H1 (cell line): Measurements from ENCODE around the gene CHAC1. TPM values are rescaled to one million over a fixed set of nuclear protein-coding genes. Genes with fewer than 3 reads are reported as not detected.
A peak's percentile ranks its signal among the peaks of the same experiment; 100 is the strongest.

Experiments
- CTCF ChIA-PET: fragments of 300-600 bp; sonication (Branson Sonifier 250); formaldehyde crosslinking; loops from one replicate; lab custom pipeline; 2021; ENCODE audit not compliant: partially characterized antibody; lab: Charles Lee
- POLR2A ChIA-PET: fragments of 300-600 bp; sonication (Branson Sonifier 250); formaldehyde crosslinking; loops from one replicate; lab custom pipeline; 2021; ENCODE audit warnings: inconsistent platforms; ENCODE audit not compliant: partially characterized antibody; lab: Charles Lee
- DNase-seq, 2 experiments: peaks; one replicate each; pipeline versions ENCODE4 v3.0.0 to v3.0.0-alpha.2; 2010 to 2022; ENCODE audit warnings: low spot score in 2 of 2, low read depth in 1 of 2, mixed read lengths in 1 of 2
- FAIRE-seq: peaks from 2 replicates; lab custom pipeline; 2011; peaks lifted over from hg19 to GRCh38; lab: Jason Lieb, UNC
- H2AFZ ChIP-seq: 2 replicates; pipeline ENCODE4 v1.8.1; 2012; ENCODE audit warnings: low read length, inconsistent platforms
- H2AK5ac ChIP-seq: 2 replicates; pipeline ENCODE4 v1.6.1; 2013; ENCODE audit warnings: low read depth, low read length
- H2BK120ac ChIP-seq: replicated peaks from 2 replicates; pipeline ENCODE3; 2013; ENCODE audit warnings: low read depth, low read length, inconsistent platforms
- H2BK12ac ChIP-seq: 2 replicates; pipeline ENCODE4 v1.6.1; 2013; ENCODE audit warnings: low read depth, low read length
- H2BK15ac ChIP-seq: 2 replicates; pipeline ENCODE4 v1.6.1; 2013; ENCODE audit warnings: low read length
- H2BK20ac ChIP-seq: 2 replicates; pipeline ENCODE4 v1.6.1; 2013; ENCODE audit warnings: low read length
- H2BK5ac ChIP-seq: 2 replicates; pipeline ENCODE4 v1.6.1; 2013; ENCODE audit warnings: low read depth, low read length
- H3K14ac ChIP-seq: 2 replicates; pipeline ENCODE4 v1.6.1; 2013; ENCODE audit warnings: inconsistent platforms; ENCODE audit not compliant: insufficient read length
- H3K18ac ChIP-seq: 2 replicates; pipeline ENCODE4 v1.6.1; 2013; ENCODE audit warnings: low read length; ENCODE audit errors: extremely low read depth
- H3K23ac ChIP-seq: 2 replicates; pipeline ENCODE4 v1.6.1; 2013; ENCODE audit warnings: inconsistent platforms; ENCODE audit not compliant: insufficient read length
- H3K23me2 ChIP-seq: 2 replicates; pipeline ENCODE4 v1.6.1; 2013; ENCODE audit warnings: low read depth, low read length
- H3K27ac ChIP-seq: 2 replicates; pipeline ENCODE4 v1.6.1; 2011; ENCODE audit warnings: low read depth, low read length, inconsistent platforms
- H3K27me3 ChIP-seq, 4 experiments: replicated peaks in 1 of 4; 1 replicate in 1 of 4; 2 replicates in 3 of 4; pipeline versions ENCODE4 v1.6.1 to v1.8.1; 2011 to 2013; ENCODE audit warnings: low read length in 3 of 4, mild to moderate bottlenecking in 3 of 4, inconsistent platforms in 2 of 4, mixed read lengths in 2 of 4, moderate library complexity in 1 of 4; ENCODE audit not compliant: control insufficient read depth in 3 of 4, insufficient read depth in 3 of 4; ENCODE audit errors: extremely low read depth in 1 of 4
- H3K36me3 ChIP-seq, 4 experiments: 2 replicates each; pipeline versions ENCODE4 v1.6.1 to v1.8.1; 2011 to 2013; ENCODE audit warnings: mild to moderate bottlenecking in 4 of 4, low read length in 3 of 4, moderate library complexity in 2 of 4, control low read depth in 1 of 4, inconsistent platforms in 1 of 4; ENCODE audit not compliant: insufficient read depth in 4 of 4, control insufficient read depth in 2 of 4
- H3K4ac ChIP-seq: replicated peaks from 2 replicates; pipeline ENCODE3; 2013; ENCODE audit warnings: low read length, low read depth, mixed read lengths, inconsistent platforms; ENCODE audit not compliant: insufficient read length
- H3K4me1 ChIP-seq, 4 experiments: replicated peaks in 1 of 4; 1 replicate in 1 of 4; 2 replicates in 3 of 4; pipeline versions ENCODE4 v1.6.1 to v1.8.1; 2011 to 2013; ENCODE audit warnings: low read length in 3 of 4, inconsistent platforms in 2 of 4, mixed read lengths in 1 of 4; ENCODE audit not compliant: insufficient read depth in 4 of 4, control insufficient read depth in 3 of 4
- H3K4me2 ChIP-seq, 2 experiments: 2 replicates each; pipeline versions ENCODE4 v1.6.1 to v1.8.1; 2011 to 2013; ENCODE audit warnings: low read depth in 2 of 2, low read length in 2 of 2, control low read depth in 1 of 2, inconsistent platforms in 1 of 2, mild to moderate bottlenecking in 1 of 2; ENCODE audit not compliant: insufficient read depth in 1 of 2
- H3K4me3 ChIP-seq, 4 experiments: fragments of 200-600, 300-600 bp in 1 of 4; sonication (generic), shearing (Covaris generic), sonication (Bioruptor Twin) in 1 of 4; 2 replicates each; pipeline versions ENCODE4 v1.5.1 to v1.8.1; 2011 to 2016; ENCODE audit warnings: low read length in 4 of 4, low read depth in 3 of 4, control low read depth in 2 of 4, inconsistent platforms in 2 of 4, mild to moderate bottlenecking in 2 of 4, mixed read lengths in 1 of 4, moderate library complexity in 1 of 4; ENCODE audit not compliant: insufficient read depth in 2 of 4; ENCODE audit errors: extremely low read depth in 1 of 4
- H3K56ac ChIP-seq: replicated peaks from 2 replicates; pipeline ENCODE3; 2013; ENCODE audit warnings: low read depth, mild to moderate bottlenecking, mixed read lengths, low read length, inconsistent platforms; ENCODE audit not compliant: insufficient read length
- H3K79me1 ChIP-seq: 2 replicates; pipeline ENCODE4 v1.6.1; 2013; ENCODE audit warnings: low read depth, low read length, control low read depth
- H3K79me2 ChIP-seq, 2 experiments: 2 replicates each; pipeline versions ENCODE4 v1.6.1 to v1.8.1; 2012 to 2013; ENCODE audit warnings: low read length in 2 of 2, mild to moderate bottlenecking in 2 of 2, inconsistent platforms in 1 of 2; ENCODE audit not compliant: insufficient read depth in 2 of 2, control insufficient read depth in 1 of 2
- H3K9ac ChIP-seq, 4 experiments: replicated peaks in 1 of 4; 1 replicate in 1 of 4; 2 replicates in 3 of 4; pipeline versions ENCODE4 v1.6.1 to v1.8.1; 2011 to 2013; ENCODE audit warnings: low read depth in 3 of 4, low read length in 3 of 4, control low read depth in 2 of 4, mild to moderate bottlenecking in 2 of 4, moderate library complexity in 2 of 4, inconsistent platforms in 1 of 4; ENCODE audit errors: extremely low read depth in 1 of 4
- H3K9me3 ChIP-seq, 2 experiments: 2 replicates each; pipeline versions ENCODE4 v1.6.1 to v1.8.1; 2012 to 2013; ENCODE audit warnings: mild to moderate bottlenecking in 2 of 2, moderate library complexity in 2 of 2, control low read depth in 1 of 2, inconsistent platforms in 1 of 2, low read depth in 1 of 2, low read length in 1 of 2, mixed read lengths in 1 of 2; ENCODE audit not compliant: insufficient read depth in 2 of 2
- H4K20me1 ChIP-seq, 2 experiments: replicated peaks in 1 of 2; 2 replicates each; pipeline versions ENCODE3 to v1.8.1; 2011 to 2013; ENCODE audit warnings: inconsistent platforms in 2 of 2, low read length in 2 of 2, mild to moderate bottlenecking in 1 of 2; ENCODE audit not compliant: insufficient read depth in 2 of 2, control insufficient read depth in 1 of 2
- H4K5ac ChIP-seq: 2 replicates; pipeline ENCODE4 v1.6.1; 2013; ENCODE audit warnings: low read length, low read depth, mixed read lengths, inconsistent platforms; ENCODE audit not compliant: insufficient read length
- H4K8ac ChIP-seq: 2 replicates; pipeline ENCODE4 v1.8.0; 2013; ENCODE audit warnings: mild to moderate bottlenecking, moderate library complexity, low read length, inconsistent platforms; ENCODE audit not compliant: insufficient read depth; ENCODE audit errors: extremely low read depth
- H4K91ac ChIP-seq: replicated peaks from 2 replicates; pipeline ENCODE3; 2013; ENCODE audit warnings: low read length, mixed read lengths, inconsistent platforms; ENCODE audit not compliant: insufficient read length
- BACH1 ChIP-seq: IDR thresholded peaks from 2 replicates; pipeline ENCODE4 v1.6.1; 2012; ENCODE audit warnings: low read length, improper control_type of control experiment
- CEBPB ChIP-seq: IDR thresholded peaks from 2 replicates; pipeline ENCODE4 v1.6.1; 2012; ENCODE audit warnings: low read depth, low read length
- CHD2 ChIP-seq: IDR thresholded peaks from 2 replicates; pipeline ENCODE4 v1.6.1; 2012; ENCODE audit warnings: low read length, improper control_type of control experiment
- NANOG ChIP-seq: IDR thresholded peaks from 2 replicates; pipeline ENCODE4 v1.6.1; 2011; ENCODE audit warnings: low read length, low read depth, mild to moderate bottlenecking, inconsistent platforms; ENCODE audit not compliant: insufficient read depth, poor library complexity, severe bottlenecking
- NRF1 ChIP-seq: IDR thresholded peaks from 2 replicates; pipeline ENCODE4 v1.6.1; 2011; ENCODE audit warnings: mild to moderate bottlenecking, low read depth, low read length, improper control_type of control experiment
- POLR2AphosphoS5 ChIP-seq: IDR thresholded peaks from 2 replicates; pipeline ENCODE4 v1.6.1; 2011; ENCODE audit warnings: low read depth, low read length
- SAP30 ChIP-seq: fragments of 300-600 bp; sonication (generic); IDR thresholded peaks from 2 replicates; pipeline ENCODE4 v1.7.1; 2012; ENCODE audit warnings: low read length, moderate library complexity, mild to moderate bottlenecking, inconsistent platforms; ENCODE audit not compliant: insufficient read depth, insufficient replicate concordance
- TBP ChIP-seq: IDR thresholded peaks from 2 replicates; pipeline ENCODE4 v1.6.1; 2011; ENCODE audit warnings: low read depth, low read length, improper control_type of control experiment
- TCF12 ChIP-seq: IDR thresholded peaks from 2 replicates; pipeline ENCODE4 v1.6.1; 2011; ENCODE audit warnings: low read depth, mild to moderate bottlenecking, low read length
- WGBS, 2 experiments: shearing (Covaris generic) in 1 of 2; methylation state at CpG; one replicate each; pipeline versions ENCODE4 v1.1.6 to v1.1.7; 2013 to 2015; ENCODE audit warnings: low lambda C conversion rate in 2 of 2, mixed read lengths in 2 of 2, inconsistent platforms in 1 of 2, low coverage in 1 of 2, missing lambda C conversion rate in 1 of 2; ENCODE audit not compliant: insufficient replicate concordance in 2 of 2, insufficient coverage in 1 of 2, insufficient read length in 1 of 2; ENCODE audit errors: extremely low coverage in 1 of 2, missing lambda C conversion rate in 1 of 2; 5-methylcytosine and 5-hydroxymethylcytosine counted together
- polyA plus RNA-seq, 7 experiments: library from polyadenylated mRNA; depleted of rRNA in 3 of 7; stranded (reverse) in 5 of 7; unstranded in 2 of 7; fragments of >200 nt in 5 of 7; fragments of 200-250 nt in 2 of 7; gene quantifications; 1 replicate in 5 of 7; 2 replicates in 1 of 7; 4 replicates in 1 of 7; pipeline versions ENCODE4 v1.2.1 to v1.2.3, GENCODE V29; 2011 to 2013; ENCODE audit warnings: missing spikeins in 2 of 7, mixed read lengths in 2 of 7
- total RNA-seq: library from RNA; stranded (reverse); fragmentation: NEBNext Ultra II Directional; extraction: Animal tissue kit (Norgen Biotek cat#: 25700); gene quantifications from 2 replicates; pipeline ENCODE4 v1.2.1, GENCODE V29; 2021
- TF ChIP-seq, protein P1 (sequence below): IDR thresholded peaks from 2 replicates; pipeline ENCODE4 v1.6.1; 2011; ENCODE audit warnings: low read length, improper control_type of control experiment
- TF ChIP-seq, protein P2 (sequence below): IDR thresholded peaks from 2 replicates; pipeline ENCODE4 v1.6.1; 2011; ENCODE audit warnings: low read depth, mild to moderate bottlenecking, low read length; ENCODE audit not compliant: insufficient read depth

Gene CHAC1
- total and polyA plus RNA-seq, 2 of the 8 experiments (the other 6 are each of a cell fraction or from before 2014, with no cell fraction given), result 34.3 to 159 TPM

DNA sequence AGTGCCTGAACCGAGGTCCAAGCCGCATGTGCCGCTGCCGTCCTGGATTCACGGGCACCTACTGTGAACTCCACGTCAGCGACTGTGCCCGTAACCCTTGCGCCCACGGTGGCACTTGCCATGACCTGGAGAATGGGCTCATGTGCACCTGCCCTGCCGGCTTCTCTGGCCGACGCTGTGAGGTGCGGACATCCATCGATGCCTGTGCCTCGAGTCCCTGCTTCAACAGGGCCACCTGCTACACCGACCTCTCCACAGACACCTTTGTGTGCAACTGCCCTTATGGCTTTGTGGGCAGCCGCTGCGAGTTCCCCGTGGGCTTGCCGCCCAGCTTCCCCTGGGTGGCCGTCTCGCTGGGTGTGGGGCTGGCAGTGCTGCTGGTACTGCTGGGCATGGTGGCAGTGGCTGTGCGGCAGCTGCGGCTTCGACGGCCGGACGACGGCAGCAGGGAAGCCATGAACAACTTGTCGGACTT is 17.0 kb upstream of the CHAC1 start:
- no peak overlapping the region for H3K23ac ChIP-seq
- peak overlapping the region; percentile 51; the same call in 1 of the 2 replicates for H4K8ac ChIP-seq
- H3K9ac ChIP-seq, result no peak overlapping the region
- H3K23me2 ChIP-seq, result peaks cover 2% of the 10 kb centered on the region; the same call in 1 of the 2 replicates
- no peak overlapping the region for H2BK5ac ChIP-seq
- H2BK15ac ChIP-seq, result no peak overlapping the region
- H4K91ac ChIP-seq, result no peak overlapping the region
- H3K56ac ChIP-seq, result no peak overlapping the region
- no peak overlapping the region for H3K14ac ChIP-seq
- no peak overlapping the region for H3K18ac ChIP-seq
- FAIRE-seq (no peak), DNase-seq (no peak)
- POLR2A ChIA-PET, result interaction anchor here (2.6 to 43.8 kb wide), 2 partner anchors 16 to 17 kb away, joined by 5 to 1505 read pairs; partner anchors contain the start of gene CHAC1
- H3K4me2 ChIP-seq, result no peak overlapping the region
- H2BK120ac ChIP-seq, result no peak overlapping the region
- no peak overlapping the region for H3K4ac ChIP-seq
- peaks cover 2 to 5% of the 10 kb centered on the region in 2 experiments for H4K20me1 ChIP-seq
- H3K4me1 ChIP-seq, result peaks cover 0 to 18% (median 5%) of the 10 kb centered on the region in 4 experiments; a peak in 5 of 7 replicates
- H2BK12ac ChIP-seq, result 0 out of 2 replicates have a peak overlapping the region, but pooled peaks have one; percentile 50
- no peak overlapping the region for H2AFZ ChIP-seq
- H3K4me3 ChIP-seq, result no peak overlapping the region
- no peak overlapping the region for H2BK20ac ChIP-seq
- H3K79me1 ChIP-seq, result no peaks in the 10 kb centered on the region
- H3K9me3 ChIP-seq, result no peaks in the 10 kb centered on the region
- H3K27ac ChIP-seq, result no peak overlapping the region
- no peak overlapping the region for H2AK5ac ChIP-seq
- WGBS, 2 experiments, result 95% methylated on average over 27 of the region's 31 CpGs; no CpG with 5 or more reads in 1 of the 2 experiments
- H3K27me3 ChIP-seq, result peaks cover 11 to 50% (median 33%) of the 10 kb centered on the region in 4 experiments
- TF ChIP-seq TBP, result no peak
- no peak for TF ChIP-seq POLR2AphosphoS5
- no peak for TF ChIP-seq NANOG
- TF ChIP-seq, protein P1, sequence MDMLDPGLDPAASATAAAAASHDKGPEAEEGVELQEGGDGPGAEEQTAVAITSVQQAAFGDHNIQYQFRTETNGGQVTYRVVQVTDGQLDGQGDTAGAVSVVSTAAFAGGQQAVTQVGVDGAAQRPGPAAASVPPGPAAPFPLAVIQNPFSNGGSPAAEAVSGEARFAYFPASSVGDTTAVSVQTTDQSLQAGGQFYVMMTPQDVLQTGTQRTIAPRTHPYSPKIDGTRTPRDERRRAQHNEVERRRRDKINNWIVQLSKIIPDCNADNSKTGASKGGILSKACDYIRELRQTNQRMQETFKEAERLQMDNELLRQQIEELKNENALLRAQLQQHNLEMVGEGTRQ, result no peak
- TF ChIP-seq SAP30, result no peak
- TF ChIP-seq BACH1, result no peak
- no peak for TF ChIP-seq NRF1
- no peak for TF ChIP-seq CHD2
- no peak for TF ChIP-seq CEBPB
- no peak for TF ChIP-seq TCF12
- TF ChIP-seq, protein P2, sequence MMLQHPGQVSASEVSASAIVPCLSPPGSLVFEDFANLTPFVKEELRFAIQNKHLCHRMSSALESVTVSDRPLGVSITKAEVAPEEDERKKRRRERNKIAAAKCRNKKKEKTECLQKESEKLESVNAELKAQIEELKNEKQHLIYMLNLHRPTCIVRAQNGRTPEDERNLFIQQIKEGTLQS, result no peak
- no peak overlapping the region for H4K5ac ChIP-seq
- H3K79me2 ChIP-seq, result no peaks in the 10 kb centered on the region
- H3K36me3 ChIP-seq, result no peaks in the 10 kb centered on the region
- CTCF ChIA-PET, result interaction anchor here (1.0 to 33.1 kb wide), 5 partner anchors 10 to 55 kb away, joined by 3 to 619 read pairs (median 5); partner anchors contain the start of genes DLL4 and VPS18
